KMS-11 (cell line): Measurements from ENCODE around the gene DTNBP1.

Experiments used
- H2AFZ ChIP-seq: fragments of 200-600 bp; sonication (generic); 2 replicates; pipeline ENCODE4 v1.6.1; 2016; ENCODE audit warnings: antibody characterized with exemption, mixed run types, low read depth
- H3K27ac ChIP-seq: fragments of 200-600 bp; sonication (generic); 2 replicates; pipeline ENCODE4 v1.6.1; 2016; ENCODE audit warnings: mild to moderate bottlenecking, mixed run types
- H3K27me3 ChIP-seq: fragments of 200-600 bp; sonication (generic); 2 replicates; pipeline ENCODE4 v1.6.1; 2017; ENCODE audit warnings: mild to moderate bottlenecking, low read depth, mixed run types, moderate library complexity; ENCODE audit not compliant: insufficient read depth
- H3K36me3 ChIP-seq: fragments of 200-600 bp; sonication (generic); 2 replicates; pipeline ENCODE4 v1.6.1; 2017; ENCODE audit warnings: mild to moderate bottlenecking, mixed run types; ENCODE audit not compliant: insufficient read depth
- H3K4me1 ChIP-seq: fragments of 200-600 bp; sonication (generic); 2 replicates; pipeline ENCODE4 v1.6.1; 2016; ENCODE audit warnings: mild to moderate bottlenecking, low read depth, mixed run types; ENCODE audit not compliant: poor library complexity, severe bottlenecking
- H3K4me2 ChIP-seq: fragments of 200-600 bp; sonication (generic); 2 replicates; pipeline ENCODE4 v1.7.0; 2016; ENCODE audit warnings: mild to moderate bottlenecking, mixed run types
- H3K4me3 ChIP-seq: fragments of 200-600 bp; sonication (generic); IDR thresholded peaks from 2 replicates; pipeline ENCODE4 v1.6.1; 2017; ENCODE audit warnings: low read depth, low read length, mixed read lengths; ENCODE audit not compliant: insufficient read depth
- H3K79me2 ChIP-seq: fragments of 200-600 bp; sonication (generic); 2 replicates; pipeline ENCODE4 v1.6.1; 2016; ENCODE audit warnings: low read depth, mixed run types; ENCODE audit not compliant: insufficient read depth
- H3K9ac ChIP-seq: fragments of 200-600 bp; sonication (generic); 2 replicates; pipeline ENCODE4 v1.6.1; 2016; ENCODE audit warnings: mild to moderate bottlenecking, mixed run types
- H4K20me1 ChIP-seq: fragments of 200-600 bp; sonication (generic); 2 replicates; pipeline ENCODE4 v1.6.1; 2016; ENCODE audit warnings: mild to moderate bottlenecking, mixed run types; ENCODE audit not compliant: insufficient read depth
- CTCF ChIP-seq: fragments of 200-600 bp; sonication (generic); conservative IDR thresholded peaks from 2 replicates; pipeline ENCODE4 v1.6.1; 2017; ENCODE audit warnings: low read depth, mild to moderate bottlenecking, antibody characterized with exemption, low read length, moderate library complexity, mixed read lengths

Gene DTNBP1

GRCh38 chr6:15509335-15509933 is 153.4 kb downstream of the DTNBP1 start:
- no peak for TF ChIP-seq CTCF
- no peaks in the 10 kb centered on the region for H3K27me3 ChIP-seq
- no peaks in the 10 kb centered on the region for H3K36me3 ChIP-seq
- H4K20me1 ChIP-seq = no peaks in the 10 kb centered on the region
- H2AFZ ChIP-seq = no peak overlapping the region
- no peak overlapping the region for H3K4me3 ChIP-seq
- H3K4me2 ChIP-seq = no peak overlapping the region
- no peak overlapping the region for H3K27ac ChIP-seq
- H3K9ac ChIP-seq = no peak overlapping the region
- no peaks in the 10 kb centered on the region for H3K79me2 ChIP-seq
- no peaks in the 10 kb centered on the region for H3K4me1 ChIP-seq

GRCh38 chr6:15508931-15509330 is 153.9 kb downstream of the DTNBP1 start:
- Histone ChIP-seq H3K79me2 (no peaks in the 10 kb centered on the region), H3K4me3 (no peak overlapping the region)

GRCh38 chr6:15508441-15508871 is 154.4 kb downstream of the DTNBP1 start:
- Histone ChIP-seq H3K4me2 (no peak overlapping the region), H3K4me3 (no peak overlapping the region), H3K27ac (no peak overlapping the region), H2AFZ (no peak overlapping the region), H3K4me1 (no peaks in the 10 kb centered on the region), H3K79me2 (no peaks in the 10 kb centered on the region), H3K36me3 (no peaks in the 10 kb centered on the region), H3K27me3 (no peaks in the 10 kb centered on the region), H3K9ac (no peak overlapping the region), H4K20me1 (no peaks in the 10 kb centered on the region)
- no peak for TF ChIP-seq CTCF

More at GRCh38 chr6:15508931-15509330, 153.9 kb downstream of the DTNBP1 start:
- Histone ChIP-seq H3K4me1 (no peaks in the 10 kb centered on the region), H3K9ac (no peak overlapping the region), H2AFZ (no peak overlapping the region), H3K4me2 (no peak overlapping the region), H4K20me1 (no peaks in the 10 kb centered on the region), H3K36me3 (no peaks in the 10 kb centered on the region), H3K27ac (no peak overlapping the region), H3K27me3 (no peaks in the 10 kb centered on the region)
- no peak for TF ChIP-seq CTCF

GRCh38 chr6:15507746-15508145 is 155.1 kb downstream of the DTNBP1 start:
- Histone ChIP-seq H3K4me2 (no peak overlapping the region), H3K27ac (no peak overlapping the region), H3K36me3 (no peaks in the 10 kb centered on the region), H3K9ac (no peak overlapping the region), H2AFZ (no peak overlapping the region), H4K20me1 (no peaks in the 10 kb centered on the region), H3K4me3 (no peak overlapping the region), H3K27me3 (no peaks in the 10 kb centered on the region), H3K79me2 (no peaks in the 10 kb centered on the region), H3K4me1 (no peaks in the 10 kb centered on the region)
- TF ChIP-seq CTCF = no peak
